A549 (cell line): Measurements from ENCODE around the gene MGMT. TPM values are rescaled to one million over a fixed set of nuclear protein-coding genes. Genes with fewer than 3 reads are reported as not detected.

Source experiments
- ATAC-seq, 2 experiments: fragments of 200-7000 bp in 1 of 2; fragments of >200 bp in 1 of 2; cut with Nextera tagmentation in 1 of 2; cut with Tn5 transposase in 1 of 2; 3 replicates each; pipeline versions ENCODE4 v1.8.0 to v1.9.1; 2018 to 2020; ENCODE audit warnings: mild to moderate bottlenecking in 1 of 2, moderate library complexity in 1 of 2
- CTCF ChIA-PET: fragments of 300-600 bp; sonication (Branson Sonifier 250); formaldehyde crosslinking; extraction: SDS; loops from one replicate; lab custom pipeline; 2021; ENCODE audit warnings: antibody characterized with exemption, inconsistent platforms; lab: Yijun Ruan, JAX
- POLR2A ChIA-PET: fragments of 350-600 bp; formaldehyde crosslinking; extraction: SDS; loops from one replicate; lab custom pipeline; 2021; ENCODE audit warnings: antibody characterized with exemption, inconsistent platforms; lab: Yijun Ruan, JAX
- DNase-seq, 2 experiments: peaks; one replicate each; pipeline versions ENCODE4 v3.0.0 to v3.0.0-alpha.2; 2011 to 2016; ENCODE audit warnings: low read depth in 1 of 2, low spot score in 1 of 2
- FAIRE-seq: peaks from 2 replicates; lab custom pipeline; 2011; peaks lifted over from hg19 to GRCh38; lab: Jason Lieb, UNC
- H3K27ac ChIP-seq, 2 experiments: fragments of >200 bp; sonication (Bioruptor Twin); formaldehyde crosslinking; 3 replicates each; pipeline ENCODE4 v1.5.1; 2016 to 2017
- H3K4me1 ChIP-seq: fragments of >200 bp; sonication (Bioruptor Twin); formaldehyde crosslinking; 3 replicates; pipeline ENCODE4 v1.6.1; 2016
- H3K4me2 ChIP-seq: fragments of >200 bp; sonication (Bioruptor Twin); formaldehyde crosslinking; 3 replicates; pipeline ENCODE4 v1.6.1; 2016
- H3K4me3 ChIP-seq: fragments of >200 bp; sonication (Bioruptor Twin); formaldehyde crosslinking; 3 replicates; pipeline ENCODE4 v1.5.1; 2016
- H3K9me3 ChIP-seq: fragments of >200 bp; sonication (Bioruptor Twin); formaldehyde crosslinking; 3 replicates; pipeline ENCODE4 v1.6.1; 2016
- BHLHE40 ChIP-seq: IDR thresholded peaks from 2 replicates; pipeline ENCODE4 v1.6.1; 2012; ENCODE audit warnings: low read depth, low read length, inconsistent platforms
- CEBPB ChIP-seq, 2 experiments: fragments of >200 bp in 1 of 2; sonication (Bioruptor Twin) in 1 of 2; formaldehyde crosslinking in 1 of 2; IDR thresholded peaks; 2 replicates each; pipeline ENCODE4 v1.6.1; 2012 to 2016
- CHD4 ChIP-seq: fragments of 200-600 bp; sonication (generic); IDR thresholded peaks from 2 replicates; pipeline ENCODE4 v1.6.1; 2016; ENCODE audit warnings: antibody characterized with exemption, mild to moderate bottlenecking, borderline replicate concordance
- CTCF ChIP-seq: fragments of >200 bp; sonication (Bioruptor Twin); formaldehyde crosslinking; IDR thresholded peaks from 3 replicates; pipeline ENCODE4 v1.5.1; 2016
- E2F6 ChIP-seq: IDR thresholded peaks from 2 replicates; pipeline ENCODE4 v1.6.1; 2012; ENCODE audit warnings: low read depth, borderline replicate concordance
- HDAC2 ChIP-seq: fragments of 200-600 bp; sonication (generic); IDR thresholded peaks from 2 replicates; pipeline ENCODE4 v1.6.1; 2016
- HMGXB4 ChIP-seq: fragments of 250-450 bp; sonication (Bioruptor Pico); IDR thresholded peaks from 2 replicates; pipeline ENCODE4 v1.5.0; 2021; ENCODE audit warnings: mild to moderate bottlenecking, moderate library complexity, borderline replicate concordance
- JUN ChIP-seq, 2 experiments: fragments of >200 bp; sonication (Bioruptor Twin); formaldehyde crosslinking; IDR thresholded peaks; 2 replicates in 1 of 2; 3 replicates in 1 of 2; pipeline ENCODE4 v1.6.1; 2016 to 2017
- MAFK ChIP-seq: fragments of 450-650 bp; IDR thresholded peaks from 2 replicates; pipeline ENCODE4 v1.6.1; 2014; ENCODE audit not compliant: partially characterized antibody
- NR3C1 ChIP-seq: fragments of >200 bp; sonication (Bioruptor Twin); formaldehyde crosslinking; IDR thresholded peaks from 3 replicates; pipeline ENCODE4 v1.6.1; 2017
- PHF8 ChIP-seq: fragments of 200-600 bp; sonication (generic); IDR thresholded peaks from 2 replicates; pipeline ENCODE4 v1.6.1; 2016; ENCODE audit warnings: low read depth, mild to moderate bottlenecking, antibody characterized with exemption, moderate library complexity, borderline replicate concordance
- POLR2A ChIP-seq: IDR thresholded peaks from 2 replicates; pipeline ENCODE4 v1.6.1; 2012; ENCODE audit warnings: mild to moderate bottlenecking, low read length
- POLR2AphosphoS2 ChIP-seq: conservative IDR thresholded peaks from 2 replicates; pipeline ENCODE4 v1.6.1; 2012; ENCODE audit warnings: low read length, improper control_type of control experiment, inconsistent platforms
- RNF2 ChIP-seq: fragments of 200-600 bp; sonication (generic); IDR thresholded peaks from 2 replicates; pipeline ENCODE4 v1.6.1; 2016; ENCODE audit warnings: low read depth, mild to moderate bottlenecking, antibody characterized with exemption, moderate library complexity, borderline replicate concordance
- ZC3H11A ChIP-seq: fragments of 450-650 bp; IDR thresholded peaks from 2 replicates; pipeline ENCODE4 v1.6.1; 2014; ENCODE audit warnings: antibody characterized with exemption, mild to moderate bottlenecking
- WGBS: methylation state at CpG from one replicate; pipeline ENCODE4 v1.1.6; 2017; ENCODE audit errors: missing lambda C conversion rate; 5-methylcytosine and 5-hydroxymethylcytosine counted together
- polyA plus RNA-seq, 4 experiments: library from polyadenylated mRNA; depleted of rRNA in 3 of 4; stranded (reverse); fragments of >200 nt; fragmentation: RNase III in 1 of 4; extraction: RNeasy Plus Mini Kit Qiagen cat#74134 plus additional on column Dnase treatment in 1 of 4; gene quantifications; 2 replicates in 3 of 4; 3 replicates in 1 of 4; pipeline ENCODE4 v1.2.3, GENCODE V29; 2011 to 2017
- TF ChIP-seq, protein P1 (sequence below): fragments of >200 bp; sonication (Bioruptor Twin); formaldehyde crosslinking; IDR thresholded peaks from 3 replicates; pipeline ENCODE4 v1.6.1; 2016

Gene MGMT
- polyA plus RNA-seq, 2 of the 4 experiments (the other 2 are of a cell fraction), result 4.9 to 5.2 TPM

DNA sequence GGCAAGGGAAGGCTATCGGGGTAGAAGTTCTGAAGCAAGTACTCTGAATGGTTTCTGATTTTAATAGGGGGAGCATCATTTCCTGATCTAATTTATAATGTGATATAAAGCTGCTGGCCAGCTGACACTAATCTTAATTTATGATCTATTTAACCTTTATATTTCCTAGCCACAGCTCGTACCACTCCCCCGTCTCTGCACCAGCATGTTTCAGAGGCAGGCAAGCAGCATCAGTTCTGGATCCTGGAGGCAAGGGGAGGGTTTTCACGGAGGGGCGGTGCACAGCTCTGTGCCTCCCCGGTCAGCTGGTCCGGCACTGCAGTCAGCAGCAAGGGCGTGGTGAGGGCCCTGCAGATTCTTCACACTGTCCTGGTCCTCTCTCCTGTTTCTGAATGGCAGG, 30.0 kb downstream of the MGMT start:
- POLR2A ChIA-PET, result no interaction called here
- no peak overlapping the region for H3K4me3 ChIP-seq
- no peaks in the 10 kb centered on the region for H3K4me1 ChIP-seq
- TF ChIP-seq RNF2 (no peak), E2F6 (no peak), CEBPB (IDR thresholded peaks at IDR 0.05) (no peak), CHD4 (no peak), PHF8 (no peak), HMGXB4 (no peak), ZC3H11A (no peak), HDAC2 (no peak), MAFK (no peak), CTCF (no peak), POLR2A (no peak)
- TF ChIP-seq, protein P1, sequence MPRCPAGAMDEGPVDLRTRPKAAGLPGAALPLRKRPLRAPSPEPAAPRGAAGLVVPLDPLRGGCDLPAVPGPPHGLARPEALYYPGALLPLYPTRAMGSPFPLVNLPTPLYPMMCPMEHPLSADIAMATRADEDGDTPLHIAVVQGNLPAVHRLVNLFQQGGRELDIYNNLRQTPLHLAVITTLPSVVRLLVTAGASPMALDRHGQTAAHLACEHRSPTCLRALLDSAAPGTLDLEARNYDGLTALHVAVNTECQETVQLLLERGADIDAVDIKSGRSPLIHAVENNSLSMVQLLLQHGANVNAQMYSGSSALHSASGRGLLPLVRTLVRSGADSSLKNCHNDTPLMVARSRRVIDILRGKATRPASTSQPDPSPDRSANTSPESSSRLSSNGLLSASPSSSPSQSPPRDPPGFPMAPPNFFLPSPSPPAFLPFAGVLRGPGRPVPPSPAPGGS, result no peak
- TF ChIP-seq, all 56 proteins: peak for 0
- FAIRE-seq (no peak), ATAC-seq (no peak), DNase-seq (no peak)
- Histone ChIP-seq H3K4me2 (no peak overlapping the region), H3K9me3 (peaks cover 23% of the 10 kb centered on the region), H3K27ac (no peak overlapping the region)
- CTCF ChIA-PET, result no interaction called here
- WGBS, result 44% methylated on average over 8 of the region's 8 CpGs

DNA sequence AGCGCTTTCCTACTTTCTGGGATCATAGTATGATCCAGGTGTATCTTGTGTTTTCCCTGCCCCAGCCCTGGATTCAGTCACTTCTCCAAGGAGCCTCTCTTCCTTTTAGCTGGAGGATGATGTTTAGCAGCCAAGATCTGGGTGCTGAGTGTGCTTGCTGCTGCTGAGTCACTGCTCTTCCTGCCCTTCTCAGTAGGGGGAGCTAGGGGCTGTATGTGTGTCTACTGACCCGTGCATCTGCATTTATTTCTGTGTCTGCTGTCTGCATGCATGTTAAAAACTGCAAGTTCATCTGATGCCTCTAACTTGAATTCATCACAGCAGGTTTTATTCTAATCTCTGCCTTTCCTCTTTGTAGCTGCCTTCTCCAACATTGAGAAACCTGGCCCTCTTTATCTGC, 31.6 kb downstream of the MGMT start:
- Histone ChIP-seq H3K9me3 (peaks cover 11% of the 10 kb centered on the region; the same call in 2 of the 3 replicates), H3K4me2 (no peak overlapping the region), H3K4me1 (no peaks in the 10 kb centered on the region), H3K4me3 (no peak overlapping the region), H3K27ac (no peak overlapping the region)
- ATAC-seq, result no peak
- ChIA-PET CTCF (no interaction called here), POLR2A (no interaction called here)
- no peak for FAIRE-seq
- WGBS, result 13% methylated on average over 2 of the region's 2 CpGs
- DNase-seq, result no peak
- TF ChIP-seq POLR2AphosphoS2 (no peak), BHLHE40 (no peak), JUN (IDR thresholded peaks at IDR 0.05) (no peak), POLR2A (no peak)

GRCh38 chr10:129500617-129501339, 33.7 kb downstream of the MGMT start:
- Histone ChIP-seq H3K4me2 (no peak overlapping the region), H3K4me3 (no peak overlapping the region), H3K4me1 (no peaks in the 10 kb centered on the region), H3K27ac (no peak overlapping the region), H3K9me3 (peaks cover 6% of the 10 kb centered on the region; the same call in 1 of the 3 replicates)
- no peak for FAIRE-seq
- CTCF ChIA-PET, result no interaction called here
- no peak for TF ChIP-seq NR3C1
- no peak for ATAC-seq
- POLR2A ChIA-PET, result no interaction called here
- DNase-seq, result no peak
- WGBS, result 49% methylated on average over 8 of the region's 9 CpGs
